ENCODE results near the gene NRIP1. TPM values are rescaled to one million over a fixed set of nuclear protein-coding genes. Genes with fewer than 3 reads are reported as not detected.

NRIP1 gene
- total RNA-seq, 4 donors from 2014 or later = 35.7 to 63.7 (median 41.0) TPM

- peaks cover 0 to 19% of the 10 kb centered on the region in 2 donors for H3K4me1 ChIP-seq
- intact Hi-C loops (cut with DNase I; ENCODE audit: low total_unique reads) = no loop called here
- no peak overlapping the region for H3K27ac ChIP-seq
- H3K9me3 ChIP-seq = no peaks in the 10 kb centered on the region
- ATAC-seq = no peak
- H3K36me3 ChIP-seq = no peaks in the 10 kb centered on the region
- TF ChIP-seq POLR2A (IDR thresholded peaks at IDR 0.05) (no peak), CTCF (IDR thresholded peaks at IDR 0.05 in 4 of 5, conservative IDR thresholded peaks at IDR 0.05 in 1 of 5) (no peak)
- no peak for DNase-seq
- no peak overlapping the region for H3K4me3 ChIP-seq
- H3K27me3 ChIP-seq = no peaks in the 10 kb centered on the region
- in situ Hi-C loops (cut with MboI; ENCODE audit: low sequenced_read_pairs in 4 of 4) = no loop called here
Measured at GRCh38 chr21:14987370-14988170, 77.2 kb downstream of the NRIP1 start.

GRCh38 chr21:14985306-14985705 is 79.5 kb downstream of the NRIP1 start:
- ATAC-seq (no peak), DNase-seq (no peak)
- Histone ChIP-seq H3K4me1 (peaks cover 0 to 13% of the 10 kb centered on the region in 2 donors), H3K27ac (no peak overlapping the region), H3K27me3 (no peaks in the 10 kb centered on the region), H3K36me3 (no peaks in the 10 kb centered on the region), H3K9me3 (no peaks in the 10 kb centered on the region), H3K4me3 (no peak overlapping the region)
- TF ChIP-seq CTCF (IDR thresholded peaks at IDR 0.05 in 4 of 5, conservative IDR thresholded peaks at IDR 0.05 in 1 of 5) (no peak), POLR2A (IDR thresholded peaks at IDR 0.05) (no peak)
- intact Hi-C loops (cut with DNase I; ENCODE audit: low total_unique reads) (no loop called here), in situ Hi-C loops (cut with MboI; ENCODE audit: low sequenced_read_pairs in 4 of 4) (no loop called here)

GRCh38 chr21:14982336-14982735 is 82.5 kb downstream of the NRIP1 start:
- no peak for DNase-seq
- Histone ChIP-seq H3K36me3 (no peaks in the 10 kb centered on the region), H3K9me3 (no peaks in the 10 kb centered on the region), H3K4me1 (peaks cover 15 to 16% of the 10 kb centered on the region in 2 donors), H3K27me3 (no peaks in the 10 kb centered on the region), H3K4me3 (no peak overlapping the region), H3K27ac (no peak overlapping the region)
- intact Hi-C loops (cut with DNase I; ENCODE audit: low total_unique reads) (no loop called here), in situ Hi-C loops (cut with MboI; ENCODE audit: low sequenced_read_pairs in 4 of 4) (no loop called here)
- no peak for TF ChIP-seq POLR2A (IDR thresholded peaks at IDR 0.05)
- no peak for TF ChIP-seq CTCF (IDR thresholded peaks at IDR 0.05 in 4 of 5, conservative IDR thresholded peaks at IDR 0.05 in 1 of 5)
- ATAC-seq = no peak

GRCh38 chr21:14981246-14981645 is 83.6 kb downstream of the NRIP1 start:
- Histone ChIP-seq H3K4me3 (no peak overlapping the region), H3K27me3 (no peaks in the 10 kb centered on the region), H3K9me3 (no peaks in the 10 kb centered on the region), H3K27ac (no peak overlapping the region), H3K36me3 (no peaks in the 10 kb centered on the region), H3K4me1 (peaks cover 15 to 22% of the 10 kb centered on the region in 2 donors)
- no peak for TF ChIP-seq POLR2A (IDR thresholded peaks at IDR 0.05)
- no peak for TF ChIP-seq CTCF (IDR thresholded peaks at IDR 0.05 in 4 of 5, conservative IDR thresholded peaks at IDR 0.05 in 1 of 5)
- intact Hi-C loops (cut with DNase I; ENCODE audit: low total_unique reads) = no loop called here
- in situ Hi-C loops (cut with MboI; ENCODE audit: low sequenced_read_pairs in 4 of 4) = no loop called here
- DNase-seq (no peak), ATAC-seq (no peak)

Measured in gastrocnemius medialis (tissue), 4 donors.